Activated T-cell treated with anti-CD3 and anti-CD28 coated beads for 48 hours (primary cell): ENCODE data around the gene PTPRD.
"Not testable (repeated sequence)": the region's sequence is repeated elsewhere in the genome, so short reads cannot be mapped to it uniquely, and the experiment has no call there.

Source experiments
- DNase-seq: peaks from one replicate; pipeline ENCODE4 v3.0.0-alpha.2; 2020; ENCODE audit warnings: low read depth

Gene PTPRD

DNA sequence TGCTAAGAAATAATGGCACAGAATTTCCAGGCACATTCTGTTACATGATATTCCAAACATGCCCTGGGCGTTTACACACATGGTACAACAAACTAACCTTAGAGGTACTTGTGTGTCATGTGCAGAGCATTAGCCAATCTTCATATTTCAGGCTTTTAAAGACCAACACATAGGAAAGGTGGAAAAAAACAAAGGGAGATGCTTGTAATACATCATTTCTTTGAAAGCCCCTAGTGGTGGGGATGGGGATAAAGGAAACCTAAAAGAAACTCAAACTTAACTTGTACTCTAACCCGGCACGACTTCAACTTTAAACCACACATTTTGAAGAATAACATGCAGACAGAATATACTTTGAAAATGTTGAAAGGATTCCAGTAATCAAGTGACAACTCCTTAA is 133.6 kb downstream of the PTPRD start:
- DNase-seq: no peak

DNA sequence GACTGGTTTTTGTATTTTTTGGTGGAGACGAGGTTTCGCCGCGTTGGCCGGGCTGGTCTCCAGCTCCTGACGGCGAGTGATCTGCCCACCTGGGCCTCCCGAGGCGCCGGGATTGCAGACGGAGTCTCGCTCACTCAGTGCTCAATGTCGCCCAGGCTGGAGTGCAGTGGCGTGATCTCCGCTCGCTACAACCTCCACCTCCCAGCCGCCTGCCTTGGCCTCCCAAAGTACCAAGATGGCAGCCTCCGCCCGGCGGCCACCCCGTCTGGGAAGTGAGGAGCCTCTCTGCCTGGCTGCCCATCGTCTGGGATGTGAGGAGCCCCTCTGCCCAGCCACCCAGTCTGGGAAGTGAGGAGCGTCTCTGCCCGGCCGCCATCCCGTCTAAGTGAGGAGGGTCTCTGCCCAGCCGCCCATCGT is 163.6 kb downstream of the PTPRD start:
- DNase-seq: not testable (repeated sequence)

DNA sequence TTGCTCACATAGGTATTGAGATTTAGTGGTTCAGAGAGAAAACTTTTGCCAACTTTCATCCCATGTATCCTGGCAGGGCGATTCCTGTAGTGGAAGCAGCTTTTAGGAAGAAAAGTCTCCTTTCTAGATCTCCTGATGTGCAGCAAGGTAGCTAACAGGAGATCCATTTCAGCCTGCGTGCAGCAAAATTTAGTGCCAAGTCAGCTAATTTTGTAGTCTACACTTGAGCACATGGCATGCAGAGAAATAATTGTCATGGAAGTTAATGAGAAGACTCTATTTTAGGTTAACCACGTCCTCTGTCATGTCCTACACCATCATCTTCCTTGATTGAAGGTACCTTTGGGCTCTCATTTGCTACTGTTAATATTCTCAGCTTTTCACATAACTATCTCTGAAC is 165.8 kb downstream of the PTPRD start:
- DNase-seq: no peak

DNA sequence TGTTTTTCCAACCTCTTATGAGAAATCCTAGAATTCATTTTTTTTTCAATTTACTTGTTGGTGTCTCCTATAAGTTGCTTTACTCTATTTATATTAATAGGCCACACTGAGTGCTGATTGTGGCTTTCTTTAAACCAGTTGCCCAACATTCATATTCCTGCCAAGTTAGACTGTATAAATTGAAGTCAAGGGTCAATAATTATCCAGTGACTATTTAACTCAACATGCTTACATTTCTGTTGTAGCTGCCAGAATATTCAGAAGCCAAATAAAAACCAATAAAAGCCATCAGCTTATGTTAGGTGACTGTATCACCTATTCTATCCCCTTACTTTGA is 169.0 kb downstream of the PTPRD start:
- DNase-seq: no peak

DNA sequence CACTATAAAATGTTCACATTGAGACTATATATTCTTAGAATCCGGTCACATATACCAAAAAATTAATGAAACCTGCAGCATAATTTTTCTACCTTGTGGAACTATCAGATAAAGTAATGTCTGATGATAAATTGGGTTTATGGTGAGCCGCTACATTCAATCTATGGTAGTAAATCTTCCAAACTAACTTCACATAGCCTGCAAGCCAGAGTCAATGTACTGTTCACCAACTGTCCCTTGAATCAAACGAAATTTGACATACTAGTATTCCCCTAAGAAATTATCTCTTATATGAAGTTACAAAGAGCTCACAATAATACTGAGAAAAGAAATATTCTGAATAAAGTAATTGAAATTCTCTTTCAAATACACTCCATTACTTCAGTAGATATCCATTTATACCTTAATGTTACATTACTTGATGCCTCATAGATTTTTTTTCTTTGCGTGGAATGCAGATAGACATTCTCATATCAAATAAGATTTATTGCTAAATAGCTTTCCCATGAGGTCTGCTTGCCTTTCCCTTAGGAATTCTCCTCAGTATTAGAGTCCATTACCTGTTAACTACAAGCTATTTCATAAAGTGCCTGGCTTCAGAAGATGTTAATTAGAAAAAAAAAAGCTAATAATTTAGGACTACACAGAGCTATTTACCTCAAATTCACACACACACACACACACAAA is 169.5 kb downstream of the PTPRD start:
- DNase-seq: no peak

DNA sequence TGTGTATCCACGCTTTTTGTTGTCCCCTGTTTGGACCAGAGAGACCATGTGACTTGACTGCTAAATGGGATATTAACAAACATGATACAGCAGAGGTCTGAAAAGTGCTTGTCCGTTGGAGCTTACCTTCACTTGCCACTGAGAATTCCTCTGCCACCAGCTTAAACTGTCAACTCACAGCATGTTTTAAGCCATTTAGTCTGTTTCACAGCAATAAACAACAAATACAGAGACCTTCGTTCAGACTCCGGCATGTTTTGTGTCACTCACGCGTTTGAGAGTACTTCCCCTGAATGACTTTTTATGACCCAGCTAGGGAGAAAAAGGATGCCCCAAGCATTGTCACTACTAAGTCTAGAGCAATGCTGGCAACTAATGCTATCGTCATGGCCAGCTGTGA is 173.8 kb downstream of the PTPRD start:
- DNase-seq: no peak

DNA sequence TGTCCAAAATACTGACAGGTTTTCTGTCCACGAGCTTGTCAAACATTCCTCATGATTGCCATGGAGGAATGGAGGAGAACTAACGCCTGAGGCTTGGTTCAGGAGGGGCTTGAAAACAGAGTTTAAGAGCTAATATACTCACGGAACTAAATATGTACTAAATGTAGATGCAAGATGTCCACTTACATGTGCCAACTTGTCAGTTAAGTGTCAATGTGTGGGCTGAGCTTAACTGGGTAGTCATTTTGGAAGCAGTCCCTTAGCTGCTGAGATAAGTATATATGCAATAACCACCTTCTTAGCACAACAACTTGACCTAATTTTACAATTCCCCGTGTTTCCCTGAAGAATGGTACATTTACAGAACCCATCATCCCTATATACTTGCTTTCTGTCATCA is 176.0 kb downstream of the PTPRD start:
- no peak for DNase-seq

DNA sequence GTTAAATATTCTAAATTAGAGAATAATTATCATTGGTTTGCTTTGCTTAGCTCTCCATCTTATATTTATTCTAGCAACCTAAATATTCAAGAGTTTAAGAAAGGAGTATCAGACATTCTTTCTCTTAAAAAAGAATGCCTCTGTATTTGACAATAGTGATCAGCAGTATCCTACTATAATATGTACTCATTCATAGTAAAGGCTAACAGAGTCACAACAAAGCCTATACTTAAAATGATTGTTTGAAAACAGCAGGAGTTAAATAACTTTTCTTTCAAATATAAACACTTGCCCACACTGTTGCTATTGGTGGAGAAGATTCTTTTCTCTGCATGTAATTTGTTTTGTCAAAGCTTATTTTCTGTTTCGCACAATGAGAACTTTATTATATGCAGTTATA is 178.4 kb downstream of the PTPRD start:
- no peak for DNase-seq

DNA sequence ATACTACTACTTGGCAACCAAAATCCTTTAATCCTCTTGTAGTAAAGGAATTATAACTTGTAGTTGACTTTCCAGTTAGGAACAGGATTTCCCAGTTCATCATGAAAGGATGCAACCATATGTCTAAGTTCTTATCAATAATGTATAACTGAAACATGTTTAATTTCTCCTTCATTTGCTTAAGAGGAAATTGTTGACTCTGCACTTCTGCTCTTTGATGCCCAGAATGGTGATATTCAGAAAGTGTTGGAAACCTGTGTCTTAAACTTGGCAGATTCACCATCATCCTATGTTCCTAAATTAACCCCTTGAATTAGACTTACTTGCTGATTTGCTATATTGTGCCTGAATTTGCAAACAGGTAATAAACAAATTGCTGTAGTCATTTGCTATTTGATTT is 201.5 kb downstream of the PTPRD start:
- no peak for DNase-seq

DNA sequence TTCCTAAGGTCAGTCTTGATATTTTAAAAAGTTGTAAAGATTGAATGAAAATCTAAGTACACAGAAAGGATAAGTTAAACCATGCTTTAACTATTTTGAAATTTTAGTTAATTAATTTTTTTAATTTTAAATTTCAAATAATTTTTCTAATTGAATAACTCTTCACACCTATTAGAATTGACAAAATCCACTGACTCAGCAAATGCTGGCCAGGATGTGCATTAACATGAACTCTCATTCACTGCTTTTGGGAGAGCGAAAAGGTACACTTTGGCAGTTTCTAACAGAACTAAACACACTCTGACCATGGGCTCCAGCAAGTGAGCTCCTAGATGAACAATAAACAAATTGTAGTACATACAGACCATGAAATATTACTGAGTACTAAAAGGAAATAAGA is 209.5 kb downstream of the PTPRD start:
- DNase-seq: no peak

DNA sequence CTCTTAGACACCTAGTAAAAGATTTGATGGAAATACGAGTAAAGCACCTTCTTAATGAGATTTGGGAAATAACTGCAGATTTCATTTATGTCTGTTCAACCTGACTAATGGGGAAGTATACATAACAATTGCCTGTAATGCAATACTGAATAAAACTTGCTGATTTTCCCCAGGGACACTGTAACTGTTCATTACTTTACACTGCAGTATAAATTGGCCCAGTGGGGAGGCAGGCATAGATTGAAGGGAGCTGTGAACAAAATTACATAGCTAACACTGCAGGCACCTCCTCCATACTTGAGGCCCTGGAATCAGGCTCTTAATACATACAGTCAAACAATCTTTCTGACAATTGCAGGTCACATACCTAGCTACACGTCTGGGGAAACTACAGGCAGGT is 216.2 kb downstream of the PTPRD start:
- no peak for DNase-seq

DNA sequence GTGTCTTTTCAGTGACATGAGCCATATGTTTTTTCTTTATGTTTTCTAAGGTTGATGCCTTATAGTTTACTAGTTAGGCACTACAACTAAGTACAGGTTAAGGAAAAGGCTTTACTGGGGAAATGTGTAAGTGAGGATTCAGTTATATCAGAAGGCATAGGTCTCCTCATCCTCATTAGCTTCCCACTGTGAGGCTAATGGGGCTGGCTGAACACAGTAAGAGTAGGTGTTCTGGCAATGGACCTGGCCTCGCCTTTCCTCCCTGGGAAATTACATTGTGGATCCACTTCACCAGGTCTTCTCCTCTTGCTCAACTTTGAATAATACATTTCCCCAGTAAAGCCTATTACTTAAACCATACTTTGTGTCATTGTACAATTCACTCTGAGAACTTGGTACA is 225.5 kb downstream of the PTPRD start:
- DNase-seq: no peak

DNA sequence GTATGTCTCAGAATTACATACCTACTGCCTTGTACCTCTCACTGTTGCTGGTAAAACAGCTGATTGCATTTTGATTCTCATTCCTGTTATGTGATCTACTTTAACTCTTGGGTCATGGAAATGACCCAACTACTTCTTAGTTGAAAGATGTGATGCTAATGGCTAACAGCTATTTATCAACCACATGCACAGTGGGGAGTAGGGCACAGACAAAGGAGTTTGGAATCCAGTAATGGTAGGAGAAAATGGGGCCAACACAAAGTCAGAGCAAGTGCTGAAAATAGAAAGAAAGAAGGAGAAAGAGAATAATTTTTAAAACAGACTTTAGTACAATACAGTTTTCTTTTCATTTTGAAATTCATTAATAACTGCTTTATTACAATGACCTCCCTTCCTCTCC is 241.0 kb downstream of the PTPRD start:
- no peak for DNase-seq

DNA sequence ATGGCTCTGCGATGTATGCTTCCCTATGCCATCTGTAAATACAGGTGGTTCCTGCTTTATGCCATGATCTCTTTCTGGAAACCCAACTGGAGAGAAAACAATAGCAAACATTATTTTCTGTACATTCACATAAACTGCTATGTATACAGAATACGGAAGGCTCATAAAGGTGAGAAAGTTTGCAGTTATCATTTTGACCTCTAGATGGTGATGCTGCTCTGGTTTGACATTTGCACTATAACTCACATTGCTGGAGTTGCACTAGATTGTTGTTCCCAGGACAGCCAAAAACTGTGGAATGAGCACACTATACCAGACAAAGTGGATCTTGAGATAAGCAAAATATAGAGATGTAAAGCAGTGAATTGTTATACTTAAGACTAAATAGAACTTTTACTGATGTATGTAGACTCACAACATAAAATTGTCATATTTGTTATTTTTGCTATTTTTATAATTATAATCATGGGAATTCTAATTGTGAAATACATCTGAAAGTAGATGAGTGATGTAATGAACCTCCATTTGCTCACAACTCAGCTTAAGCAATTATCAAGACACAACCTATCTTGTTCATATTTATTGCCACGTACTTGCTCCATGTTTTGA is 246.5 kb downstream of the PTPRD start:
- no peak for DNase-seq

DNA sequence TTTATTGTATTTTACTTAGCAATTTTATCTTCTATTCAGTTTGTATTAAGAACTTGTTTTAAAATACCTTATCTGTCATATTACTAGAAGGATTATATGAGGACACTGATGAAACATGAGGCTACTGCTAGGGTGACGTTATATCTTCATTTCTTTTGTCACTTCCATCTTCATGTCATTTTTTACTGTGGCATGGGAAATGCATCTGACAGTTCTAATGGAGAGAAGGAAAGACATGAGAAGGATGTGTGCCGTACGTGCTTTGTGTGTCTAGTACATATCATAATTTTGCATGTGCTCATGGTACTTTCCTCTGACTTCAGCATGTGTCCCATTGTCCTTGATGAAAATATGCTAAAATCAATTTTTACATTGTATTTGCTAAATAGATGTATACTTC is 258.2 kb downstream of the PTPRD start:
- DNase-seq: no peak

DNA sequence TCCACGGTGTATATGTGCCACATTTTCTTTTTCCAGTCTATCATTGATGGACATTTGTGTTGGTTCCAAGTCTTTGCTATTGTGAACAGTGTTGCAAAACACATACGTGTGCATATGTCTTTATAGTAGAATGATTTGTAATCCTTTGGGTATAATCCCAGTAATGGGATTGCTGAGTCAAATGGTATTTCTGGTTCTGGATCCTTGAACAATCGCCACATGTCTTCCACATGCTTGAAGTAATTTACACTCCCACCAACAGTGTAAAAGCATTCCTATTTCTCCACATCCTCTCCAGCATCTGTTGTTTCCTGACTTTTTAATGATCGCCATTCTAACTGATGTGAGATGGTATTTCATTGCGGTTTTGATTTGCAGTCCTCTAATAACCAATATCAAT is 267.2 kb downstream of the PTPRD start:
- DNase-seq: not testable (repeated sequence)

DNA sequence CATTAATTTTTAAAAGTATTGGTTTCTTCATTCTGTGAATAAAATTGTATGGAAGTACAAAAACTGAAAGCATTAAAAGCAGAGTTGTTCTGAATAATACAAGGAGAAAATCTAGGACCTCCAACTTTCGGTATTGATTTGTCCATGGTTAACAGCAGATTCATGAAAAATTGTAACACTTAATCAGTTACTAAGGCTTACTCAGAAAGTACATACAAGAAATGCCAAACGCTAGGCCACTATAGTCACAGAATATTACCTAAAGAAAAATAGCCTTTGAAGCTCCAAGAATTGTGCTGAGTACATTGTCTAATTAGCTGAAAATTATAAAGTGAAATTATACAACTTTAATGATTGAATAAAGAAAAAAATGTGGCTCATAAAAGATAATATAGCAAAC is 271.7 kb downstream of the PTPRD start:
- DNase-seq: no peak

DNA sequence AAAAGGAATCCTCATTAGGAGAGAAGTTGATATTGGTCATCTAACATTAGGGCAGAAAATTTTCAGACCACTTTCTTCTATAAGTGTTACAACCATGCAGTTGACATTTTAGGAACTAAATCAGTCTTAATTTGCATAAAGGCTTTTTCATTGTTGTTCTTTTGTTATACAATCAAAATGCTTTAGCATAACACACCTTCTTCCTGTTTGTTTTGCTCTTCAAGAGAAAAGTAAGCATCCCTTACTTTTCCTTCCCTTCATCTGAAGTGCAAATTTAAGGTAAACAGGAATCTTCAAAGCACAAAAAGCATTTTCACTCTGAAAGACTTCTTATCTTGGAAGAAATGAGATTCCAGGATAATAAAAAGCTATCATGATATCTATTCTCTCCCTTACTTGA is 273.6 kb downstream of the PTPRD start:
- no peak for DNase-seq

DNA sequence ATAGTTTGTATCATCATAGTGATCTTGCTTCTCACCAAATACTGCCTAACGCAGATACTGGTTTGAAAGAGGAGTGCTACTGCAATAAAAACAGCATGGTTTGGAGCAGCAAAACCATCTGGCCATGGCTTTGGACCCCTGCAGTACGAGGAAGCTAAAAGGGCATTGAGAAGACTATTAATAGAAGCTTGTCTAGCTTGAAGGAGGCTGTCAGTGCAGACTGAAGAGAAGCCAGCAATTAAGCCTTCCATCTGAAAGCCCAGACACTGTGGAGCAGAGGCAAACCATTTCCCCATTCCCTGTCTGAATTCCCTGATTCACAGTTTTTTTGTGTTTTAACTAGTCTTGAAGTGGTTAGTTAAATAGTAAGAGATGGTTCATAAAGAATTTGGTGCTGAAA is 281.6 kb downstream of the PTPRD start:
- DNase-seq: no peak

DNA sequence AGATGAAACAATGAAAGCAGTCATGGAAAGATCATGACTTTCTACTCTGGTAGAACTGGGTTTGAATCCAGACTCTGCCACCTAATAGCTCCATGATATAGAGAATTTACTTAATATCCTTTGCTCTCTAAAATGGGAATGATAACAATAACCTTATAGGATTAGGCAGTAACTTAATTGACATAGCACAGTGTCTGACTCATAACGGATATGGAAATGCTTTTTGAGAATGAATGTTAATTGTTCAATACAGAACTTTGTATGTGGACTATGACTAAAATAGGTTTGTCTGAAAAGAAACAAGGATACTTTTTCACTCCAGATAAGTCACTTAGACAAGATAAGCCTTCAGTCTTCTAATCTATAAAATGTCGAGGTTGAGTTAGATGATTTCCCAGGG is 330.7 kb downstream of the PTPRD start:
- no peak for DNase-seq

DNA sequence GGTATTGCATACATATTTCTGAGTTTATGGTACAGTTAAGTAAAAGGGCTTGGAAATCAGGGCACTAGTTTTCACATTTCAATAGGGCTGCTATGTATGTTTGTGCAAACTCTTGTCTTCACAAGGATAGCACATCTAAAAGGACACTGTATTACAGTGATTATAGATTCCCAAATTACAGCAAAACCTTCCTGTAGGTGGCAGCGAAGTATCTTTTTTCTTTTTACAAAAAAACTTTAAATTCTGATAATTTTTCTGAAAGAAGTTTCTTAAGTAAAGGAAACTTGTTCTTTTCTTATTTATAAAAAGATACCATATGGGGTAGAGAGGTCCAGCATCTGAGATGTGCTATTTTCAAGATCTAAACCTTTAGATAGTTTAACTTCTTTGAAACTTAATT is 337.8 kb downstream of the PTPRD start:
- no peak for DNase-seq

DNA sequence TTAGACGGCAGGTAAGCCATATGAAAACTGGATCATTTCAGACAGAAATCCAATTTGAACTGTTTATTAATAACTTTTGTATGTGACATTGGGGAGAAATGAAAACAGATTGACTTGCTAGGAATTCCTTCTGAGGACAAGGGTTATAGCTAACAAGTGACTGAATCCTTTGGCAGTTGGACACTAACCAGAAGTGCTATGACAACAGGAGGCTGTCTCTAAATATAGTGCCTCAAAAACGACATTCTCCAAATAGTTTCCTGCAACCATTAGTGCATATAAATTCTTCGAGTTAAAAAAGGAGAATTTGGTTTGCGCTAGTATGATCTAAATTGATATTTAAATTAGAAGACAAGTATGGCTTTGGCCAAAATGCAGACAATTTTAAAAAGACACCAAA is 338.6 kb downstream of the PTPRD start:
- no peak for DNase-seq

DNA sequence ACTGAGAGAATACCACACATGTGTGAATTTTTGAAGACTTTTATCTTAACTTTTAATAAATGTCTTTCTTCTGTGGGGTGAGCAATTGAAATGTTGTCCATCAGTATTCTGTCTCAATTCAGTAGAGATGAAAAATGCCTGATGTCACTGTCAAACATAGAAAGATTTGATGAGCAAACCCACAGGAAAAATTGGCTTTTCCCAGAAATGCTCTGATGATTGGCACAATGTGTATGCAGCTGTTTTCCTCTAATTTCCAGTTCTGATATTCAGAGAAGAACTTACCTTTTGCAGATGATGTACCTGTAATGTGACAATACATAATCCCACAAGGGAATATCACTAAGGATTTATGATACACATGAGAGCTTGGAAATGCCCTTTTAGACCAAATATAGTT is 340.0 kb downstream of the PTPRD start:
- no peak for DNase-seq
